LNCAP (cell line): Measurements from ENCODE around the gene GPC6.

Experiments used
- CTCF ChIP-seq: fragments of 450-650 bp; IDR thresholded peaks from 2 replicates; pipeline ENCODE4 v1.5.1; 2017; ENCODE audit warnings: mild to moderate bottlenecking

GPC6 gene

GRCh38 chr13:93957371-93957770, 730.8 kb downstream of the GPC6 start:
- no peak for TF ChIP-seq CTCF

- no peak for TF ChIP-seq CTCF
Observed at GRCh38 chr13:93959796-93960533, 733.4 kb downstream of the GPC6 start.

- TF ChIP-seq CTCF: no peak
Observed at GRCh38 chr13:93963266-93964145, 736.9 kb downstream of the GPC6 start.

- no peak for TF ChIP-seq CTCF
Observed at GRCh38 chr13:93964146-93964512, 737.5 kb downstream of the GPC6 start.

- no peak for TF ChIP-seq CTCF
Observed at GRCh38 chr13:93965587-93965986, 739.0 kb downstream of the GPC6 start.

- TF ChIP-seq CTCF: no peak
Observed at GRCh38 chr13:93966267-93966936, 739.8 kb downstream of the GPC6 start.

GRCh38 chr13:93967286-93967685, 740.7 kb downstream of the GPC6 start:
- TF ChIP-seq CTCF: no peak
